ENCODE measurements around the gene GALNT2. TPM values are rescaled to one million over a fixed set of nuclear protein-coding genes. Genes with fewer than 3 reads are reported as not detected.

GALNT2 gene
- total and polyA plus RNA-seq, 2 experiments from 2014 or later = 17.8 to 48.3 TPM

GRCh38 chr1:230206207-230206606 lies 139.2 kb downstream of the GALNT2 start:
- H3K27ac Mint-ChIP-seq = no peak overlapping the region

More at GRCh38 chr1:230206207-230206606, 139.2 kb downstream of the GALNT2 start:
- Histone ChIP-seq H3K4me2 (no peak overlapping the region), H3K79me2 (replicated peaks; ENCODE audit: insufficient read depth) (no peaks in the 10 kb centered on the region), H3K4me3 (no peak overlapping the region), H3K4me1 (ENCODE audit: insufficient read depth) (no peaks in the 10 kb centered on the region), H2AFZ (no peak overlapping the region), H3K27me3 (ENCODE audit: insufficient read depth) (no peaks in the 10 kb centered on the region), H3K36me3 (ENCODE audit: insufficient read depth) (no peaks in the 10 kb centered on the region; the same call in 1 of the 2 replicates), H3K27ac (ENCODE audit: low read depth) (no peak overlapping the region), H4K20me1 (replicated peaks; ENCODE audit: insufficient read depth) (no peaks in the 10 kb centered on the region), H3K9me2 (ENCODE audit: insufficient read depth) (no peaks in the 10 kb centered on the region), H3F3A (replicated peaks; ENCODE audit: low read depth) (no peaks in the 10 kb centered on the region)
- peaks cover 16% of the 10 kb centered on the region for H3K36me3 Mint-ChIP-seq (ENCODE audit: low read depth)
- peaks cover 22% of the 10 kb centered on the region for H3K4me1 Mint-ChIP-seq
- TF ChIP-seq POLR2AphosphoS5 (IDR thresholded peaks at IDR 0.05; ENCODE audit: low read depth) (no peak), CTCF (conservative IDR thresholded peaks at IDR 0.05; ENCODE audit: low read depth in 2 of 2) (no peak), ZNF114 (CRISPR knock-in tag; IDR thresholded peaks at IDR 0.05) (no peak), EZH2 (IDR thresholded peaks at IDR 0.05; ENCODE audit: low read depth, unreplicated experiment) (no peak), NANOG (IDR thresholded peaks at IDR 0.05; ENCODE audit: borderline replicate concordance) (no peak), STAT1 (IDR thresholded peaks at IDR 0.05; ENCODE audit: unreplicated experiment) (no peak), REST (IDR thresholded peaks at IDR 0.05; ENCODE audit: unreplicated experiment) (no peak), JUNB (IDR thresholded peaks at IDR 0.05; ENCODE audit: unreplicated experiment) (no peak), ZNF462 (CRISPR knock-in tag; IDR thresholded peaks at IDR 0.05) (no peak), EZH2phosphoT487 (IDR thresholded peaks at IDR 0.05; ENCODE audit: unreplicated experiment) (no peak), ETS1 (IDR thresholded peaks at IDR 0.05) (no peak), CREB1 (CRISPR knock-in tag; IDR thresholded peaks at IDR 0.05; ENCODE audit: low read depth) (no peak), ZNF331 (CRISPR knock-in tag; IDR thresholded peaks at IDR 0.05; ENCODE audit: low read depth) (no peak)
- ATAC-seq = no peak
- H3K27me3 Mint-ChIP-seq (ENCODE audit: insufficient read depth, low read depth, poor library complexity) = peaks cover 2% of the 10 kb centered on the region
- H3K4me3 Mint-ChIP-seq = no peak overlapping the region
- DNase-seq (ENCODE audit: low spot score) = no peak
- no peaks in the 10 kb centered on the region for H3K9me3 Mint-ChIP-seq

Measured in GM23338 (cell line).